Thymus (tissue), 11 donors: ENCODE measurements around the gene MEIKIN. TPM values are rescaled to one million over a fixed set of nuclear protein-coding genes. Genes with fewer than 3 reads are reported as not detected.

Source experiments
- DNase-seq, 9 donors: peaks; one replicate each; pipeline ENCODE4 v3.0.0-alpha.2; 2013; ENCODE audit warnings: low spot score in 9 of 9, low read depth in 6 of 9, missing footprints in 1 of 9
- H3K27ac ChIP-seq, 2 donors: one replicate each; pipeline ENCODE4 v1.5.1; 2013; ENCODE audit warnings: control low read depth in 1 of 2, low read depth in 1 of 2, low read length in 1 of 2, mild to moderate bottlenecking in 1 of 2, moderate library complexity in 1 of 2
- H3K27me3 ChIP-seq, 2 donors: one replicate each; pipeline ENCODE4 v1.5.1; 2013; ENCODE audit warnings: low read length in 1 of 2; ENCODE audit not compliant: control insufficient read depth in 2 of 2, insufficient read depth in 1 of 2
- H3K36me3 ChIP-seq, 2 donors: one replicate each; pipeline ENCODE4 v1.5.1; 2013; ENCODE audit warnings: low read length in 1 of 2, mild to moderate bottlenecking in 1 of 2, moderate library complexity in 1 of 2; ENCODE audit not compliant: control insufficient read depth in 2 of 2, insufficient read depth in 2 of 2
- H3K4me1 ChIP-seq, 2 donors: one replicate each; pipeline ENCODE4 v1.5.1; 2013; ENCODE audit warnings: low read length in 2 of 2; ENCODE audit not compliant: control insufficient read depth in 2 of 2, insufficient read depth in 2 of 2
- H3K4me3 ChIP-seq, 2 donors: one replicate each; pipeline ENCODE4 v1.5.1; 2013; ENCODE audit warnings: low read length in 2 of 2, control low read depth in 1 of 2, mild to moderate bottlenecking in 1 of 2
- H3K9me3 ChIP-seq, 2 donors: one replicate each; pipeline ENCODE4 v1.5.1; 2013; ENCODE audit warnings: low read length in 1 of 2, mild to moderate bottlenecking in 1 of 2; ENCODE audit not compliant: control insufficient read depth in 2 of 2, insufficient read depth in 1 of 2
- WGBS: extraction: QIAGEN DNeasy Blood & Tissue Kit; methylation state at CpG from one replicate; pipeline ENCODE4 v1.1.7; 2013; 5-methylcytosine and 5-hydroxymethylcytosine counted together
- polyA plus RNA-seq: library from polyadenylated mRNA; stranded (reverse); fragments of 200-250 nt; gene quantifications from one replicate; pipeline ENCODE4 v1.2.3, GENCODE V29; 2013
- total RNA-seq: library from RNA; stranded (reverse); fragments of 120-200 nt; gene quantifications from one replicate; pipeline ENCODE4 v1.2.4, GENCODE V29; 2013
- donor health status: healthy.

Gene MEIKIN
- total and polyA plus RNA-seq, 2 donors = 0.09 to 0.14 TPM

- Histone ChIP-seq H3K4me1 (no peaks in the 10 kb centered on the region), H3K36me3 (no peaks in the 10 kb centered on the region), H3K4me3 (no peak overlapping the region), H3K27ac (no peak overlapping the region), H3K9me3 (no peaks in the 10 kb centered on the region), H3K27me3 (no peaks in the 10 kb centered on the region)
- no peak for DNase-seq
- 96% methylated on average over 4 of the region's 4 CpGs for WGBS
Measured at GRCh38 chr5:131774652-131775367, 170.7 kb downstream of the MEIKIN start.

- no peak overlapping the region for H3K27ac ChIP-seq
Measured at GRCh38 chr5:131773805-131774204, 171.7 kb downstream of the MEIKIN start.

GRCh38 chr5:131771692-131772091, 173.8 kb downstream of the MEIKIN start:
- WGBS = 97% methylated on average over 4 of the region's 4 CpGs
- DNase-seq = no peak
- Histone ChIP-seq H3K27me3 (no peaks in the 10 kb centered on the region), H3K4me3 (no peak overlapping the region), H3K9me3 (no peaks in the 10 kb centered on the region), H3K27ac (no peak overlapping the region), H3K36me3 (no peaks in the 10 kb centered on the region), H3K4me1 (no peaks in the 10 kb centered on the region)

More at GRCh38 chr5:131773805-131774204, 171.7 kb downstream of the MEIKIN start:
- H3K4me1 ChIP-seq = no peaks in the 10 kb centered on the region
- WGBS = 97% methylated on average over 2 of the region's 2 CpGs
- no peaks in the 10 kb centered on the region for H3K27me3 ChIP-seq
- H3K36me3 ChIP-seq = no peaks in the 10 kb centered on the region
- no peak for DNase-seq
- no peaks in the 10 kb centered on the region for H3K9me3 ChIP-seq
- no peak overlapping the region for H3K4me3 ChIP-seq

GRCh38 chr5:131769961-131770360, 175.5 kb downstream of the MEIKIN start:
- Histone ChIP-seq H3K4me3 (no peak overlapping the region), H3K9me3 (no peaks in the 10 kb centered on the region), H3K27me3 (no peaks in the 10 kb centered on the region), H3K4me1 (no peaks in the 10 kb centered on the region), H3K27ac (no peak overlapping the region), H3K36me3 (peaks cover 0 to under 1% of the 10 kb centered on the region in 2 donors)
- DNase-seq = no peak
- 96% methylated on average over 1 of the region's 1 CpG for WGBS

GRCh38 chr5:131769336-131769735, 176.1 kb downstream of the MEIKIN start:
- Histone ChIP-seq H3K27me3 (no peaks in the 10 kb centered on the region), H3K36me3 (peaks cover 0 to 3% of the 10 kb centered on the region in 2 donors), H3K9me3 (peaks cover 0 to under 1% of the 10 kb centered on the region in 2 donors), H3K4me1 (no peaks in the 10 kb centered on the region), H3K27ac (no peak overlapping the region), H3K4me3 (no peak overlapping the region)
- WGBS = 98% methylated on average over 1 of the region's 1 CpG
- no peak for DNase-seq

GRCh38 chr5:131767891-131768290, 177.6 kb downstream of the MEIKIN start:
- H3K4me1 ChIP-seq = no peaks in the 10 kb centered on the region

GRCh38 chr5:131766689-131767088, 178.8 kb downstream of the MEIKIN start:
- Histone ChIP-seq H3K4me1 (no peaks in the 10 kb centered on the region), H3K36me3 (peaks cover 0 to 3% of the 10 kb centered on the region in 2 donors), H3K9me3 (peaks cover 3 to 6% of the 10 kb centered on the region in 2 donors), H3K27ac (no peak overlapping the region), H3K27me3 (no peaks in the 10 kb centered on the region), H3K4me3 (no peak overlapping the region)
- no peak for DNase-seq
- WGBS = 96% methylated on average over 3 of the region's 3 CpGs

More at GRCh38 chr5:131767891-131768290, 177.6 kb downstream of the MEIKIN start:
- Histone ChIP-seq H3K36me3 (peaks cover 0 to 3% of the 10 kb centered on the region in 2 donors), H3K9me3 (peaks cover 3 to 6% of the 10 kb centered on the region in 2 donors), H3K27ac (no peak overlapping the region), H3K27me3 (no peaks in the 10 kb centered on the region), H3K4me3 (no peak overlapping the region)
- no peak for DNase-seq

- Histone ChIP-seq H3K36me3 (peaks cover 0 to 3% of the 10 kb centered on the region in 2 donors), H3K4me3 (no peak overlapping the region), H3K9me3 (peaks cover 3 to 6% of the 10 kb centered on the region in 2 donors), H3K27me3 (no peaks in the 10 kb centered on the region), H3K27ac (no peak overlapping the region), H3K4me1 (no peaks in the 10 kb centered on the region)
- no peak for DNase-seq
- WGBS = 91% methylated on average over 1 of the region's 1 CpG
Measured at GRCh38 chr5:131765261-131765660, 180.2 kb downstream of the MEIKIN start.

GRCh38 chr5:131763968-131764367, 181.5 kb downstream of the MEIKIN start:
- Histone ChIP-seq H3K27me3 (no peaks in the 10 kb centered on the region), H3K27ac (no peak overlapping the region), H3K4me3 (no peak overlapping the region), H3K4me1 (no peaks in the 10 kb centered on the region), H3K9me3 (peaks cover 3 to 6% of the 10 kb centered on the region in 2 donors), H3K36me3 (peaks cover 0 to 3% of the 10 kb centered on the region in 2 donors)
- WGBS = 98% methylated on average over 3 of the region's 3 CpGs
- no peak for DNase-seq
